T-cell (primary cell): ENCODE results near the gene PDE1A. TPM values are rescaled to one million over a fixed set of nuclear protein-coding genes. Genes with fewer than 3 reads are reported as not detected.

ENCODE experiments used
- ATAC-seq, 4 experiments: fragments of 200-7000 bp in 3 of 4; fragments of 150-1000 bp in 1 of 4; cut with Tn5 transposase; replicated peaks in 1 of 4; 1 replicate in 3 of 4; 2 replicates in 1 of 4; pipeline ENCODE4 v1.10.0; 2021; ENCODE audit warnings: moderate library complexity in 3 of 4, mild to moderate bottlenecking in 2 of 4, moderate number of reproducible peaks in 1 of 4
- CTCF ChIA-PET, 2 donors: fragments of 300-600 bp; sonication (Branson Sonifier 250); formaldehyde crosslinking; loops; one replicate each; lab custom pipeline; 2022; ENCODE audit warnings: antibody characterized with exemption in 2 of 2; lab: Charles Lee
- POLR2A ChIA-PET, 2 donors: fragments of 300-600 bp; sonication (Branson Sonifier 250); formaldehyde crosslinking; loops; one replicate each; lab custom pipeline; 2022; ENCODE audit warnings: antibody characterized with exemption in 2 of 2; lab: Charles Lee
- DNase-seq, 35 experiments: peaks; one replicate each; pipeline versions ENCODE4 v3.0.0 to v3.0.0-alpha.2; 2013 to 2023
- H3K27ac ChIP-seq: one replicate; pipeline ENCODE4 v1.5.1; 2013; ENCODE audit warnings: low read length
- H3K27me3 ChIP-seq, 2 experiments: replicated peaks in 1 of 2; 1 replicate in 1 of 2; 2 replicates in 1 of 2; pipeline versions ENCODE4 v1.6.1 to v1.7.0; 2013; ENCODE audit warnings: low read length in 1 of 2, mixed read lengths in 1 of 2; ENCODE audit not compliant: control insufficient read depth in 2 of 2, insufficient read depth in 2 of 2; ENCODE audit errors: extremely low read depth in 1 of 2
- H3K36me3 ChIP-seq, 2 donors: 1 replicate in 1 of 2; 2 replicates in 1 of 2; pipeline versions ENCODE4 v1.6.1 to v1.7.0; 2013; ENCODE audit warnings: low read length in 1 of 2; ENCODE audit not compliant: control insufficient read depth in 2 of 2, insufficient read depth in 1 of 2; ENCODE audit errors: extremely low read depth in 1 of 2
- H3K4me1 ChIP-seq, 2 experiments: 1 replicate in 1 of 2; 2 replicates in 1 of 2; pipeline versions ENCODE4 v1.6.1 to v1.7.0; 2013; ENCODE audit warnings: low read length in 2 of 2, mixed read lengths in 1 of 2; ENCODE audit not compliant: insufficient read depth in 2 of 2, control insufficient read depth in 1 of 2; ENCODE audit errors: extremely low read depth in 1 of 2
- H3K4me3 ChIP-seq, 2 donors: 1 replicate in 1 of 2; 2 replicates in 1 of 2; pipeline versions ENCODE4 v1.5.1 to v1.7.0; 2013; ENCODE audit warnings: mild to moderate bottlenecking in 2 of 2, low read length in 1 of 2, moderate library complexity in 1 of 2; ENCODE audit not compliant: control insufficient read depth in 1 of 2; ENCODE audit errors: extremely low read depth in 1 of 2
- H3K9me3 ChIP-seq: 2 replicates; pipeline ENCODE4 v1.7.0; 2013
- H3K27ac Mint-ChIP-seq, 2 donors: one replicate each; pipeline ENCODE4 v1.8.0; 2020 to 2021; ENCODE audit warnings: mild to moderate bottlenecking in 2 of 2, mixed read lengths in 2 of 2
- H3K27me3 Mint-ChIP-seq, 2 donors: one replicate each; pipeline ENCODE4 v1.8.0; 2021 to 2022; ENCODE audit warnings: mixed read lengths in 2 of 2
- H3K36me3 Mint-ChIP-seq: one replicate; pipeline ENCODE4 v1.8.0; 2021; ENCODE audit warnings: mixed read lengths
- H3K4me1 Mint-ChIP-seq, 3 donors: one replicate each; pipeline ENCODE4 v1.8.0; 2020 to 2022; ENCODE audit warnings: mixed read lengths in 3 of 3, mild to moderate bottlenecking in 1 of 3
- H3K4me3 Mint-ChIP-seq, 3 donors: one replicate each; pipeline ENCODE4 v1.8.0; 2020 to 2022; ENCODE audit warnings: mild to moderate bottlenecking in 3 of 3, mixed read lengths in 3 of 3, moderate library complexity in 3 of 3
- H3K9me3 Mint-ChIP-seq, 3 donors: one replicate each; pipeline ENCODE4 v1.8.0; 2020 to 2022; ENCODE audit warnings: mixed read lengths in 3 of 3
- WGBS: methylation state at CpG from one replicate; pipeline ENCODE4 v1.1.5; 2013; ENCODE audit warnings: missing lambda C conversion rate; ENCODE audit not compliant: insufficient coverage; 5-methylcytosine and 5-hydroxymethylcytosine counted together
- total RNA-seq, 35 experiments: library from RNA in 6 of 35; stranded (reverse) in 6 of 35; fragments of 120-200 nt in 1 of 35; gene quantifications; one replicate each; pipeline versions ENCODE4 v1.2.1 to v1.2.4 and lab custom pipeline; 2013 to 2026

The PDE1A gene
- total RNA-seq, 5 donors from 2014 or later (not counting 1 experiment from before 2014, with no cell fraction given) = not detected

DNA sequence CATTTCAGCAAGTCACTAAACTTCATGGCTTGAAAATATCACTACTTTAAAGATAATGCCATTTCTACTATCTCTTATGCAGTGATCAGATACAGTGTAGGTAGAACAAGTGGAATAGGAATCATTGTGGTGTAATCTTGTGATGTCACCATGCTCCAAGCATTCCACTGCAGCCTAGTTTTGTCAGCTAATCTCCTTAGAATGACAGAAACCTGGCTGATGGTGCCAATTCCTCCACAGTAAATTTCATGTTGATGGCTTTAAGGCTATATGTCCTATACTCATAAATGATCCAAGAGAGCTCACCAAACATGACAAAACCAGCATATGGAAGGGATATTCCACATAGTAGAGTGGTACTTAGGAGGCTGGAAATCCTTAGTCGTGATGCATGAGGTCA lies 184.9 kb downstream of the PDE1A start:
- Histone ChIP-seq H3K36me3 (no peaks in the 10 kb centered on the region), H3K4me1 (no peaks in the 10 kb centered on the region), H3K27me3 (no peaks in the 10 kb centered on the region), H3K4me3 (no peak overlapping the region), H3K27ac (no peak overlapping the region), H3K9me3 (no peaks in the 10 kb centered on the region)
- ATAC-seq = no peak
- Mint-ChIP-seq H3K27ac (no peak overlapping the region), H3K9me3 (no peaks in the 10 kb centered on the region), H3K4me3 (no peak overlapping the region), H3K27me3 (peaks cover 3 to 4% of the 10 kb centered on the region in 2 donors), H3K4me1 (peaks cover 2 to 6% (median 2%) of the 10 kb centered on the region in 3 donors), H3K36me3 (no peaks in the 10 kb centered on the region)
- no peak for DNase-seq
- ChIA-PET POLR2A (no interaction called here), CTCF (no interaction called here)
- WGBS = 100% methylated on average over 1 of the region's 1 CpG

DNA sequence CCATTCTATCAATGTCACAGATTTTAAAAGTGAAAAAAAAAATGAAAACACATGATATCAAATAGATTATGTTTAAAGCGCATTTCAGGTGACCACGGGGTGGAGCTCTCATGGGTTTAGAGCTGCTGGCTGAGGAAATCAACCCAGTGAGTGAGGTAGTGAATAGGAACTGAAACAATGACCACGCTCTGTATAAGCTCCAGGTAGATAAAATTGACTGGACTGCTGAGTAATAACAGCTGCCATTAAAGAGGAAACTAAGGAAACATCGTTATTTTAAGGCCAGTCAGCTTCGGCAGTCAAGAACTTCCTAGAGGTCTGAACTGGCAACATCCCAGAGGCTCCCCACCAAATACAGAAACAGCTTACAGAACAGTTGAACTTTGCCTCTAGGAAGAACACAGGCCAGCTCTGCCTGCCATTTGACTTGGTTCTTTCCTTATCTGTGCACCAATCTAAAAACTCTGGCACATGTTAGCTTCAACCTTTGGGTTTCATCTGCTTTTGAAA lies 185.9 kb downstream of the PDE1A start:
- no peaks in the 10 kb centered on the region for H3K4me1 ChIP-seq

DNA sequence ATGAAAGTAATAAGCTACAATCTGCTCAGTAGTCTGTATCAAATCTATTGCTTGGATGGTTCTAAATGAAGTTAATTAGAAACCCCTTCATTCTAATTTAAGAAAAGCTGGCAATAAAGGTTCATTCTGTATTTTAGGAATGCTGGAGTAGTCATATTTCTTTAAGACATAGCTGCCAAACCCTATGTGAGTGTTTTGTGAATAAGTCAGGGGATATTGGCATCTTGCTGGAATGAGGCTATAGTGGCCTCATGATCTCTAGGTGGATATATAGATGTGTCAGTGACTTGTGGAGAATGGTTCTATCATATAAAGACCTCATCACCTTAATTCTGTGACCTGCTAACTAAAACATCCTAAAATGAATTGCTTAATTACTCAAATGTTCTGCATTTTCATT lies 196.3 kb downstream of the PDE1A start:
- CTCF ChIA-PET = no interaction called here

More for the DNA sequence above, 185.9 kb downstream of the PDE1A start:
- ChIA-PET POLR2A (no interaction called here), CTCF (interaction anchor here (0.8 to 1.7 kb wide), 2 partner anchors 739 kb away, joined by 3 to 5 read pairs; no protein-coding TSS in a partner anchor)
- Histone ChIP-seq H3K27me3 (no peaks in the 10 kb centered on the region), H3K36me3 (no peaks in the 10 kb centered on the region), H3K4me3 (no peak overlapping the region), H3K27ac (no peak overlapping the region), H3K9me3 (no peaks in the 10 kb centered on the region)
- Mint-ChIP-seq H3K27ac (no peak overlapping the region), H3K27me3 (peaks cover 3 to 4% of the 10 kb centered on the region in 2 donors), H3K9me3 (no peaks in the 10 kb centered on the region), H3K4me1 (peaks cover 2 to 6% (median 2%) of the 10 kb centered on the region in 3 donors), H3K4me3 (no peak overlapping the region), H3K36me3 (no peaks in the 10 kb centered on the region)
- 18% methylated on average over 3 of the region's 5 CpGs for WGBS
- no peak for ATAC-seq
- peak in 7 of 35 experiments; percentile 0 to 11 (median 3) for DNase-seq

DNA sequence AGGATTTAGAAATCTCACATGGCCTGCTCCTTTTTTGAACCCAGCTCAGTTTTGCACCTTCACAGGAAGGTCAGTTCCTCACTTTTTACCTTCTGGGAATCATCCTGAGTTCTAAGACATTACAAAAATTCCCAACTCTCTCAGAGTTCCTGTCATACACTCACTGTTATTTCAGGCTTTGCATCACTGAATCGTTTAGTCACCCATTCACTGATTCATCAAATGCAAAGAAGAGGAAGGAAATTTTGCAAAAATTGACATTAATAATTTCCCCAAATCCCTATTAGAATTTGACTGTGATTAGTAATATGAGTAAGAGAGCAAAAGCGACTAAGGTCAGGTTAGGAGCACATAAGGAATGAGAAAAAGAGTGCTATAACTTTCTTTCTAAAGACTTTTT lies 197.5 kb downstream of the PDE1A start:
- H3K27me3 ChIP-seq = no peaks in the 10 kb centered on the region
- no peaks in the 10 kb centered on the region for H3K9me3 Mint-ChIP-seq
- no peak overlapping the region for H3K4me3 ChIP-seq
- no peaks in the 10 kb centered on the region for H3K36me3 ChIP-seq
- no peaks in the 10 kb centered on the region for H3K4me1 Mint-ChIP-seq
- no peak overlapping the region for H3K4me3 Mint-ChIP-seq
- no peak overlapping the region for H3K27ac ChIP-seq
- H3K27ac Mint-ChIP-seq = no peak overlapping the region
- no CpG with 5 or more reads among the region's 2 CpGs for WGBS
- ChIA-PET POLR2A (no interaction called here), CTCF (interaction anchor here in 1 of 2 donors (0.5 kb wide), 1 partner anchor 933 kb away, joined by 3 read pairs; no protein-coding TSS in a partner anchor)
- no peaks in the 10 kb centered on the region for H3K4me1 ChIP-seq
- ATAC-seq = no peak
- no peaks in the 10 kb centered on the region for H3K36me3 Mint-ChIP-seq
- no peaks in the 10 kb centered on the region for H3K9me3 ChIP-seq
- no peaks in the 10 kb centered on the region for H3K27me3 Mint-ChIP-seq
- no peak for DNase-seq

More for the DNA sequence above, 196.3 kb downstream of the PDE1A start:
- DNase-seq = no peak
- H3K4me3 Mint-ChIP-seq = no peak overlapping the region
- no peaks in the 10 kb centered on the region for H3K4me1 Mint-ChIP-seq
- Histone ChIP-seq H3K36me3 (no peaks in the 10 kb centered on the region), H3K27ac (no peak overlapping the region), H3K4me3 (no peak overlapping the region), H3K4me1 (no peaks in the 10 kb centered on the region), H3K9me3 (no peaks in the 10 kb centered on the region), H3K27me3 (no peaks in the 10 kb centered on the region)
- ATAC-seq = no peak
- no peaks in the 10 kb centered on the region for H3K27me3 Mint-ChIP-seq
- POLR2A ChIA-PET = no interaction called here
- no peaks in the 10 kb centered on the region for H3K9me3 Mint-ChIP-seq
- H3K36me3 Mint-ChIP-seq = no peaks in the 10 kb centered on the region
- peak overlapping the region in 1 of 2 donors; percentile 4 for H3K27ac Mint-ChIP-seq

DNA sequence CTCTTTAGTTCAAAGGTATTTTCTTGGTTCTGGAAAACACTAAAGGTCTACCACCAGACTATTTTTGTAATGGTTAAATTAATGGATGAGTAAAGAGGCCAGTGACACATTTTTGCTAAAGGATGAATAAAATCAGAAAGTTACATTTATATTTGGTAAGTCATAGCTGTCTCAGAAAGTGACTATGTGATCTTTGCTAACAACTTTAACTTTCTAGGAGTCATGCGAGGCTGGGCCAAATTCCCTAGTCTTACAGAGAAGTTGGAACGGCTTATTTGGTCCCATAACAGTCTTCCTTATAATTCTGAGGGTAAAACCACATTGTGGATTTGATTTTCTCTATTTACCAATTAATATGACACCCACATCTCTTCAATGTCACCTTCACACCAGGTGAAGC lies 198.1 kb downstream of the PDE1A start:
- Histone ChIP-seq H3K4me3 (no peak overlapping the region), H3K27me3 (no peaks in the 10 kb centered on the region), H3K36me3 (no peaks in the 10 kb centered on the region), H3K27ac (no peak overlapping the region), H3K9me3 (no peaks in the 10 kb centered on the region), H3K4me1 (no peaks in the 10 kb centered on the region)
- ChIA-PET CTCF (interaction anchor here in 1 of 2 donors (0.5 kb wide), 1 partner anchor 933 kb away, joined by 3 read pairs; no protein-coding TSS in a partner anchor), POLR2A (no interaction called here)
- Mint-ChIP-seq H3K36me3 (no peaks in the 10 kb centered on the region), H3K4me3 (no peak overlapping the region), H3K4me1 (no peaks in the 10 kb centered on the region), H3K27me3 (no peaks in the 10 kb centered on the region), H3K9me3 (no peaks in the 10 kb centered on the region), H3K27ac (no peak overlapping the region)
- no peak for DNase-seq
- whole genome bisulfite sequencing = no CpG with 5 or more reads among the region's 2 CpGs
- no peak for ATAC-seq

DNA sequence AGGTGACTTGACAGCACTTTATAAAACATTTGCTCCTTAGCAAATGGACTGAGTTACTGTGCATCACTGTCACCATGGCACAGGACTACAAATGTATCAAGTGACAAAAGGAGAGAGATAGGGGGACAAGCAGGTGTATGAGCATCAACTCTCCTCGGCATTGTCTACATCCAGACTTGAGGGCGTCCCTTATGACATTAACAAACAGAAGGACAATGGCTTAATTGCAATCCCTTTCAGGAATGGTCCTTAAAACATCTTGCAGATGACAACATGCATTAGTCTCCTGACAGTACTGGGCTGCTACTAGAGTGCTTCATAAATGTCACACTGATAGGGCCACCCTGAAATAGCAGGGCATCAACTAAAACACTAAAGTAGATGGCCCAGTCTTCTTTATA lies 198.8 kb downstream of the PDE1A start:
- no peaks in the 10 kb centered on the region for H3K36me3 ChIP-seq
- no peak overlapping the region for H3K27ac ChIP-seq

More for the DNA sequence above, 198.8 kb downstream of the PDE1A start:
- no peaks in the 10 kb centered on the region for H3K27me3 ChIP-seq
- no peak overlapping the region for H3K4me3 Mint-ChIP-seq
- H3K9me3 Mint-ChIP-seq = no peaks in the 10 kb centered on the region
- no peak for ATAC-seq
- no peak overlapping the region for H3K27ac Mint-ChIP-seq
- H3K4me1 Mint-ChIP-seq = no peaks in the 10 kb centered on the region
- H3K36me3 Mint-ChIP-seq = no peaks in the 10 kb centered on the region
- WGBS = 56% methylated on average over 2 of the region's 2 CpGs
- POLR2A ChIA-PET = no interaction called here
- CTCF ChIA-PET = no interaction called here
- no peak overlapping the region for H3K4me3 ChIP-seq
- H3K27me3 Mint-ChIP-seq = no peaks in the 10 kb centered on the region
- H3K9me3 ChIP-seq = no peaks in the 10 kb centered on the region
- DNase-seq = no peak
- H3K4me1 ChIP-seq = no peaks in the 10 kb centered on the region
